Measurements from ENCODE around the gene SLC35F3.

GRCh38 chr1:233873666-233874065 is 30.8 kb upstream of the SLC35F3 start:
- TF ChIP-seq, protein P1, sequence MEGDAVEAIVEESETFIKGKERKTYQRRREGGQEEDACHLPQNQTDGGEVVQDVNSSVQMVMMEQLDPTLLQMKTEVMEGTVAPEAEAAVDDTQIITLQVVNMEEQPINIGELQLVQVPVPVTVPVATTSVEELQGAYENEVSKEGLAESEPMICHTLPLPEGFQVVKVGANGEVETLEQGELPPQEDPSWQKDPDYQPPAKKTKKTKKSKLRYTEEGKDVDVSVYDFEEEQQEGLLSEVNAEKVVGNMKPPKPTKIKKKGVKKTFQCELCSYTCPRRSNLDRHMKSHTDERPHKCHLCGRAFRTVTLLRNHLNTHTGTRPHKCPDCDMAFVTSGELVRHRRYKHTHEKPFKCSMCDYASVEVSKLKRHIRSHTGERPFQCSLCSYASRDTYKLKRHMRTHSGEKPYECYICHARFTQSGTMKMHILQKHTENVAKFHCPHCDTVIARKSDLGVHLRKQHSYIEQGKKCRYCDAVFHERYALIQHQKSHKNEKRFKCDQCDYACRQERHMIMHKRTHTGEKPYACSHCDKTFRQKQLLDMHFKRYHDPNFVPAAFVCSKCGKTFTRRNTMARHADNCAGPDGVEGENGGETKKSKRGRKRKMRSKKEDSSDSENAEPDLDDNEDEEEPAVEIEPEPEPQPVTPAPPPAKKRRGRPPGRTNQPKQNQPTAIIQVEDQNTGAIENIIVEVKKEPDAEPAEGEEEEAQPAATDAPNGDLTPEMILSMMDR (IDR thresholded peaks at IDR 0.05; ENCODE audit: poor library complexity, severe bottlenecking): no peak
- TF ChIP-seq EZH2 (IDR thresholded peaks at IDR 0.05; ENCODE audit: borderline replicate concordance, insufficient read depth, low read length, poor library complexity, severe bottlenecking) (no peak), TAF1 (IDR thresholded peaks at IDR 0.05; ENCODE audit: low read depth) (no peak), RAD21 (conservative IDR thresholded peaks at IDR 0.05) (no peak), MXI1 (conservative IDR thresholded peaks at IDR 0.05; ENCODE audit: poor library complexity, severe bottlenecking) (no peak), EP300 (conservative IDR thresholded peaks at IDR 0.05; ENCODE audit: poor library complexity, severe bottlenecking) (no peak), SMC3 (conservative IDR thresholded peaks at IDR 0.05; ENCODE audit: poor library complexity) (no peak), POLR2AphosphoS5 (IDR thresholded peaks at IDR 0.05) (no peak), REST (IDR thresholded peaks at IDR 0.05; ENCODE audit: borderline replicate concordance) (no peak)
